HepG2 (cell line): ENCODE data around the gene HID1. TPM values are rescaled to one million over a fixed set of nuclear protein-coding genes. Genes with fewer than 3 reads are reported as not detected.

Source experiments
- ARHGAP35 ChIP-seq: sonication (generic); formaldehyde crosslinking; IDR thresholded peaks from 2 replicates; pipeline ENCODE4 v1.9.0; 2022; ENCODE audit warnings: mild to moderate bottlenecking, inconsistent platforms, moderate library complexity, missing genetic modification reagents, borderline replicate concordance
- ATF6 ChIP-seq: sonication (generic); formaldehyde crosslinking; conservative IDR thresholded peaks from 2 replicates; pipeline ENCODE4 v1.4.0; 2020; ENCODE audit warnings: missing genetic modification reagents
- ATF7-NPFF ChIP-seq: sonication (generic); formaldehyde crosslinking; IDR thresholded peaks from 2 replicates; pipeline ENCODE4 v1.8.1; 2023; ENCODE audit warnings: mild to moderate bottlenecking, low read depth, missing genetic modification reagents, moderate library complexity
- DR1 ChIP-seq: sonication (generic); formaldehyde crosslinking; IDR thresholded peaks from 2 replicates; pipeline ENCODE4 v1.8.0; 2021; ENCODE audit warnings: mild to moderate bottlenecking, missing genetic modification reagents, inconsistent platforms
- DZIP1 ChIP-seq: sonication (generic); formaldehyde crosslinking; IDR thresholded peaks from 2 replicates; pipeline ENCODE4 v1.5.0; 2020; ENCODE audit warnings: mild to moderate bottlenecking, missing genetic modification reagents
- GTF2F1 ChIP-seq: fragments of 150-350 bp; IDR thresholded peaks from 2 replicates; pipeline ENCODE4 v1.6.1; 2014; ENCODE audit warnings: low read length
- MEF2D ChIP-seq: sonication (generic); formaldehyde crosslinking; IDR thresholded peaks from 2 replicates; pipeline ENCODE4 v1.5.1; 2020; ENCODE audit warnings: mild to moderate bottlenecking, missing genetic modification reagents
- MTA1 ChIP-seq: sonication (generic); formaldehyde crosslinking; IDR thresholded peaks from 2 replicates; pipeline ENCODE4 v1.4.0; 2020; ENCODE audit warnings: missing genetic modification reagents, mild to moderate bottlenecking, borderline replicate concordance
- PITX1 ChIP-seq: sonication (generic); formaldehyde crosslinking; IDR thresholded peaks from 2 replicates; pipeline ENCODE4 v1.5.1; 2020; ENCODE audit warnings: mild to moderate bottlenecking, missing genetic modification reagents
- PLRG1 ChIP-seq: fragments of 450-650 bp; conservative IDR thresholded peaks from 2 replicates; pipeline ENCODE4 v1.6.1; 2016
- RFX5 ChIP-seq: IDR thresholded peaks from 2 replicates; pipeline ENCODE4 v1.6.1; 2011; ENCODE audit warnings: low read depth, low read length, improper control_type of control experiment
- TAF15 ChIP-seq: fragments of 200-400 bp; formaldehyde crosslinking; IDR thresholded peaks from one replicate; pipeline ENCODE4 v1.6.1; 2018; ENCODE audit warnings: mild to moderate bottlenecking, low read depth, low read length; ENCODE audit not compliant: poor library complexity, severe bottlenecking
- TBP ChIP-seq: sonication (generic); formaldehyde crosslinking; IDR thresholded peaks from 2 replicates; pipeline ENCODE4 v1.5.0; 2020; ENCODE audit warnings: missing genetic modification reagents
- TEF ChIP-seq: sonication (generic); formaldehyde crosslinking; IDR thresholded peaks from 2 replicates; pipeline ENCODE4 v1.5.0; 2020; ENCODE audit warnings: missing genetic modification reagents
- ZBTB37 ChIP-seq: sonication (generic); formaldehyde crosslinking; IDR thresholded peaks from 2 replicates; pipeline ENCODE4 v1.4.0; 2020; ENCODE audit warnings: mild to moderate bottlenecking, missing genetic modification reagents
- ZBTB7B ChIP-seq: sonication (generic); formaldehyde crosslinking; IDR thresholded peaks from 2 replicates; pipeline ENCODE4 v1.4.0; 2020; ENCODE audit warnings: missing genetic modification reagents
- ZC3H4 ChIP-seq: sonication (generic); formaldehyde crosslinking; IDR thresholded peaks from 2 replicates; pipeline ENCODE4 v1.4.0; 2020; ENCODE audit warnings: missing genetic modification reagents, borderline replicate concordance
- ZNF225 ChIP-seq: sonication (generic); formaldehyde crosslinking; IDR thresholded peaks from 2 replicates; pipeline ENCODE4 v1.4.0; 2020; ENCODE audit warnings: mild to moderate bottlenecking, missing genetic modification reagents
- ZNF234 ChIP-seq: sonication (generic); formaldehyde crosslinking; conservative IDR thresholded peaks from 2 replicates; pipeline ENCODE4 v1.5.1; 2020; ENCODE audit warnings: mild to moderate bottlenecking, missing genetic modification reagents
- ZNF264 ChIP-seq: sonication (generic); formaldehyde crosslinking; IDR thresholded peaks from 2 replicates; pipeline ENCODE4 v1.4.0; 2020; ENCODE audit warnings: missing genetic modification reagents
- ZNF335 ChIP-seq: sonication (generic); formaldehyde crosslinking; IDR thresholded peaks from 2 replicates; pipeline ENCODE4 v1.4.0; 2020; ENCODE audit warnings: missing genetic modification reagents
- ZNF354B ChIP-seq: sonication (generic); formaldehyde crosslinking; IDR thresholded peaks from 2 replicates; pipeline ENCODE4 v1.8.0; 2022; ENCODE audit warnings: mild to moderate bottlenecking, missing genetic modification reagents
- ZNF674 ChIP-seq: sonication (generic); formaldehyde crosslinking; IDR thresholded peaks from 2 replicates; pipeline ENCODE4 v1.5.0; 2020; ENCODE audit warnings: low read depth, mild to moderate bottlenecking, missing genetic modification reagents
- ZNF776 ChIP-seq: sonication (generic); formaldehyde crosslinking; IDR thresholded peaks from 2 replicates; pipeline ENCODE4 v1.4.0; 2020; ENCODE audit warnings: mild to moderate bottlenecking, missing genetic modification reagents
- polyA plus RNA-seq, 8 experiments: library from polyadenylated mRNA; depleted of rRNA in 3 of 8; stranded (reverse) in 7 of 8; unstranded in 1 of 8; fragments of >200 nt; fragmentation: Illumina TruSeq in 4 of 8; extraction: Trizol in 4 of 8; gene quantifications; 2 replicates each; pipeline versions ENCODE4 v1.2.1 to v1.2.3, GENCODE V29; 2011 to 2016; ENCODE audit warnings: low read depth in 4 of 8, missing spikeins in 1 of 8, mixed read lengths in 1 of 8; ENCODE audit not compliant: insufficient read depth in 1 of 8
- total RNA-seq, 5 experiments: library from RNA; depleted of rRNA; stranded (reverse); fragments of >200 nt; fragmentation: Illumina TruSeq; extraction: Trizol; gene quantifications; 2 replicates each; pipeline ENCODE4 v1.2.3, GENCODE V29; 2016; ENCODE audit warnings: low read depth in 1 of 5

Gene HID1
- total and polyA plus RNA-seq, 2 of the 13 experiments (the other 11 are each of a cell fraction or from before 2014, with no cell fraction given) = 2.1 to 10.6 TPM

- peak; percentile 56; the same call in 1 of the 2 replicates for TF ChIP-seq DZIP1
- no peak for TF ChIP-seq PLRG1
- TF ChIP-seq ZC3H4 = peak; percentile 39; the same call in 1 of the 2 replicates
- TF ChIP-seq ZNF264 = peak; percentile 85; the same call in 1 of the 2 replicates
- peak; percentile 78; the same call in 1 of the 2 replicates for TF ChIP-seq MTA1 (CRISPR knock-in tag)
- TF ChIP-seq ZBTB37 (CRISPR knock-in tag) = no peak
- TF ChIP-seq ZNF335 (CRISPR knock-in tag) = 0 out of 2 replicates have a peak, but pooled peaks have one; percentile 58
- TF ChIP-seq MEF2D = no peak; the same call in none of the 2 replicates
- TF ChIP-seq ARHGAP35 = peak; percentile 80
- TF ChIP-seq ATF7-NPFF (CRISPR knock-in tag) = 0 out of 2 replicates have a peak, but pooled peaks have one; percentile 51
- peak; percentile 77; the same call in 1 of the 2 replicates for TF ChIP-seq ZBTB7B (CRISPR knock-in tag)
- TF ChIP-seq TAF15 = no peak
- TF ChIP-seq ZNF776 (CRISPR knock-in tag) = peak; percentile 69
- no peak for TF ChIP-seq ATF6 (CRISPR knock-in tag)
- 0 out of 2 replicates have a peak, but pooled peaks have one; percentile 58 for TF ChIP-seq ZNF354B (CRISPR knock-in tag)
- TF ChIP-seq DR1 (CRISPR knock-in tag) = peak; percentile 46; the same call in 1 of the 2 replicates
- no peak for TF ChIP-seq GTF2F1
- no peak for TF ChIP-seq TEF
- TF ChIP-seq TBP (CRISPR knock-in tag) = no peak
- TF ChIP-seq ZNF225 (CRISPR knock-in tag) = 0 out of 2 replicates have a peak, but pooled peaks have one; percentile 35
- peak; percentile 5; the same call in 1 of the 2 replicates for TF ChIP-seq RFX5
- TF ChIP-seq ZNF674 (CRISPR knock-in tag) = no peak
- TF ChIP-seq ZNF234 (CRISPR knock-in tag) = no peak
- TF ChIP-seq PITX1 (CRISPR knock-in tag) = peak; percentile 75; the same call in 1 of the 2 replicates
Observed at GRCh38 chr17:74960570-74961342, 11.8 kb downstream of the HID1 start (continued).
